Camera-type eye (tissue), 1 donor: ENCODE data around the gene ATG14. TPM values are rescaled to one million over a fixed set of nuclear protein-coding genes. Genes with fewer than 3 reads are reported as not detected.

Experiments
- total RNA-seq: library from RNA; depleted of rRNA; stranded (reverse); fragments of >200 nt; gene quantifications from one replicate; pipeline ENCODE4 v1.2.3, GENCODE V29; 2014

The ATG14 gene, protein sequence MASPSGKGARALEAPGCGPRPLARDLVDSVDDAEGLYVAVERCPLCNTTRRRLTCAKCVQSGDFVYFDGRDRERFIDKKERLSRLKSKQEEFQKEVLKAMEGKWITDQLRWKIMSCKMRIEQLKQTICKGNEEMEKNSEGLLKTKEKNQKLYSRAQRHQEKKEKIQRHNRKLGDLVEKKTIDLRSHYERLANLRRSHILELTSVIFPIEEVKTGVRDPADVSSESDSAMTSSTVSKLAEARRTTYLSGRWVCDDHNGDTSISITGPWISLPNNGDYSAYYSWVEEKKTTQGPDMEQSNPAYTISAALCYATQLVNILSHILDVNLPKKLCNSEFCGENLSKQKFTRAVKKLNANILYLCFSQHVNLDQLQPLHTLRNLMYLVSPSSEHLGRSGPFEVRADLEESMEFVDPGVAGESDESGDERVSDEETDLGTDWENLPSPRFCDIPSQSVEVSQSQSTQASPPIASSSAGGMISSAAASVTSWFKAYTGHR
- total RNA-seq: 29.7 TPM

DNA sequence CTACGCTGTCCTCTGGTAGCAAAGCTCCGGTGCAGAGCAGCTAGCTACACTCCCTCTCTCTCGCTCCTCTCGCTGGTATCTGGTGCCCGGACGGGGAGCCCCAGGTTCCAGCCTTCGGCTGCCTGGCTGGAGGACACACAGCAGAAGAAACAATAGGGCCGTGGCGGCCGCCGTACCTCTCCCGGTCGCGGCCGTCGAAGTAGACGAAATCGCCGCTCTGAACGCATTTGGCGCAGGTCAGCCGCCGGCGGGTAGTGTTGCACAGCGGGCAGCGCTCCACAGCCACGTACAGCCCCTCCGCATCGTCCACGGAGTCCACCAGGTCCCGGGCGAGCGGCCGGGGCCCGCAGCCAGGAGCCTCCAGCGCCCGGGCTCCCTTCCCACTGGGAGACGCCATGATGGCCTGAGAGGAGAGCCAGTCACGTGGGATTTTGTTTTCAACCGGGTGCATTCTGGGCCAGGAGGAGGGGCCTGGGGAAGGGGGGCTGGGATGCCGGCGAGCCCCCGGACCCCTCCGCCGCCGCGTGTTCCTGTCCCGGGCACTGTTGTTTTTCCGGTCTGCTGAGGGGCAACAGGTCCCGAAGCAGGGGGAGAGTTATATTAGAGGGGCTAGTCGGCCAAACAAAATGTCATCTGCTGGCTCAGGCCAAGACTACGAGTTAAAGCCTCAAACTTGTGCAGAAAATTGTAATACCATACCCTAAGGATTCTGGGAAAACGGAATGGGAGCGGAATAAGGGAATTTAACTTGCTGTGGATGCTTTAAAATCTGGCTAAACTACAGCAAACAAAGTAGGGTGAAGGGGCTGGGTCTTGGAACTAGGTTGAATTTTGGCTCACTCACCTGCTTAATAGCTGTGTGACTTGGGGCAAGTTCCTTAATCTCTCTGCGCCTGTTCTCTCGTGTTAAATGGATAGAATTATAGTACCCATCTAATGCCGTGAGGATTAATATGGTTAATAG, at the start of gene ATG14:
Gene ATG14 (minus strand): TSS at position 405 of the 964 bp plus-strand sequence. CDS start 8 bp downstream, at position 397.

DNA sequence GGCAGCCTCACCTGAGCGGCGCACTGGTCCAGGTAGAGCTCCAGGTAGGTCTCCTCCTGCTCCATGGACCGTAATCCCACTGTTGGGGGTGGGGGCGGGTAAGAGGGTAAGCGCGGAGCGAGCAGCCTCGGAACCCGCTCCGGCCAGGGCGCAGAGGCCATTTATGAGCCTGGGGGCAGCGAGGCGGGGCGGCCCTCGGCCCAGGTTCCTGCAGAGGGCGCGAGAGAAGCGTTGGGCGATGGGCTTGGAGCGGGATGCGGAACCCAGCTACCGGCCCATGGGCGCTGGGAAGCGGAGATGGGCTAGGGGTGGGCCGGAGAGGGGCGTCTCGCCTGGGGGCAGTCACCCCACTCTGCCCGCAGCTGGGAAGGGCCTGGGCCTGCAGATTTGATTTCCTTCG, 28.8 kb upstream of the ATG14 start, which contains the start of gene TBPL2:
Gene TBPL2 (minus strand): TSS at position 232 of the 400 bp plus-strand sequence. CDS start 167 bp downstream, at position 65.

Other genes starting within 250 kb of the ATG14 start
- gene DLGAP5, start 220.2 kb downstream of the ATG14 start, total RNA-seq: 10.7 TPM
- 52.6 TPM for gene FBXO34, start 140.4 kb downstream of the ATG14 start, total RNA-seq
- not detected for gene TBPL2, start 28.8 kb upstream of the ATG14 start, total RNA-seq
- 164 TPM for gene KTN1, start 168.4 kb upstream of the ATG14 start, total RNA-seq